GM12872 (cell line): ENCODE results near the gene MDFIC.

ENCODE experiments used
- TF ChIP-seq, protein P1 (sequence below): IDR thresholded peaks from 3 replicates; pipeline ENCODE4 v1.5.1; 2011; ENCODE audit warnings: low read depth, mild to moderate bottlenecking, low read length, moderate library complexity; ENCODE audit not compliant: insufficient read depth

MDFIC gene

DNA sequence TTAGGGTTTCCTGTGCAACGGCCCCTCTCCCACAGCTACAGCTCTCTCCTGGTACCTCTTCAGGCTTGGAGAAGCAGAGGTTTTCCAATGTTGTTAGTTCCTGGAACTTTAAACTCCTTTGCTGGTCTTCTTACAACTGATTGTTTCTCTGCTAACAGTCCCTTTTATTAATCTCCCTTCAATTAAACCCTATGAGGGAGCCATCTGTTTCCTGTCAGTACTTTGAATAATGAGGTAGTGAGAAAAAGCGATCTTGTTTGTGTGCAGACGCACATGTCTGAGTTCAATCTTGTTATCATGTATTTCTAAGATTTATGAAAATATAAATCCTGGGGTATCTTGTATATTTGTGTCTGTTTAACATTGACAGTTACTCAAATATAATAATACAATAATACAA lies 102.4 kb downstream of the MDFIC start:
- TF ChIP-seq, protein P1, sequence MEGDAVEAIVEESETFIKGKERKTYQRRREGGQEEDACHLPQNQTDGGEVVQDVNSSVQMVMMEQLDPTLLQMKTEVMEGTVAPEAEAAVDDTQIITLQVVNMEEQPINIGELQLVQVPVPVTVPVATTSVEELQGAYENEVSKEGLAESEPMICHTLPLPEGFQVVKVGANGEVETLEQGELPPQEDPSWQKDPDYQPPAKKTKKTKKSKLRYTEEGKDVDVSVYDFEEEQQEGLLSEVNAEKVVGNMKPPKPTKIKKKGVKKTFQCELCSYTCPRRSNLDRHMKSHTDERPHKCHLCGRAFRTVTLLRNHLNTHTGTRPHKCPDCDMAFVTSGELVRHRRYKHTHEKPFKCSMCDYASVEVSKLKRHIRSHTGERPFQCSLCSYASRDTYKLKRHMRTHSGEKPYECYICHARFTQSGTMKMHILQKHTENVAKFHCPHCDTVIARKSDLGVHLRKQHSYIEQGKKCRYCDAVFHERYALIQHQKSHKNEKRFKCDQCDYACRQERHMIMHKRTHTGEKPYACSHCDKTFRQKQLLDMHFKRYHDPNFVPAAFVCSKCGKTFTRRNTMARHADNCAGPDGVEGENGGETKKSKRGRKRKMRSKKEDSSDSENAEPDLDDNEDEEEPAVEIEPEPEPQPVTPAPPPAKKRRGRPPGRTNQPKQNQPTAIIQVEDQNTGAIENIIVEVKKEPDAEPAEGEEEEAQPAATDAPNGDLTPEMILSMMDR, result no peak

DNA sequence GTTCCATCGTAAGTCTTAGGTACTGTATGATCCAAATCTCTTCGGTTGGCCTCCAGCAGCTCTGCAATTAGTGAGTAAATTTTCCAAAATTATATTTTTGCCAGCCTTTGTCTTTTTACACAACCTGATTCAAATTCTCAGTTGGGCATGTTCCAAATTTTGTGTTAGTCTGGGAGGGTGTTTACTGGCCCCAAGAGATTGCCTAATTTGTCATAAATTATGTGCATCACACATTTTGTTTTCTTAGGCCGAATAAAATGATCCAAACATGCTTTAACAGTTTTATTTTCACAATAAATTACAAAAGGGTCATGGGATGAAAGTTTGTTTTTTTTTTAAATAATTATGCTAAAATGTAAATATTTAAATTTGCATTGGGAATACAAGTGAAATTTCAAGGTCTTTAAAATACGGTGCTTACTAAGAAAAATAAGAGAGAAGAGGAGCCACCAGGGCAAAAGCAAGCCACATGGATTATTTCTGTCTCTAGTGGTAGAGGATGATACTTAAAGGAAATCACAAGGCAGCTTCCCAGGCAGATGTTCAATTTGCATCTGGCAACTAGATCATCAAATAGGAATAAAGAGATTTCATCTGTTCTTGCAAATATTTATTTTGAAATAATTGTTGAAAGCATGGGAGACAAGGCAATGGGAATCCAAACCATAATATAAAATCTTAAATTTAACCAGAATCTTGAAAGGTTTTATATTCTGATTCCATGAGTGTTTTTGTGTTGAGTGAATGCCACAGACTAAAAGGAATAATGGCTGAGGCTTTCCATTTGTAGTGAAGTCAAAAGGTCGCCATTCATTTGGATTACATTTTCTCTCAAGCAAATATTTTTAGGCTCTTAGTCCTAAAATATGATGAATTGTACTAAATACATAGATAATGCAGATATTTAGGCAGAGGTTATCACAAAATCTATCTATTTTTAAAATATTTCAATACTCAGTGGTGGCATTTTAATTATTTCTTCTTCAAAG lies 111.1 kb downstream of the MDFIC start:
- TF ChIP-seq, protein P1, result no peak

DNA sequence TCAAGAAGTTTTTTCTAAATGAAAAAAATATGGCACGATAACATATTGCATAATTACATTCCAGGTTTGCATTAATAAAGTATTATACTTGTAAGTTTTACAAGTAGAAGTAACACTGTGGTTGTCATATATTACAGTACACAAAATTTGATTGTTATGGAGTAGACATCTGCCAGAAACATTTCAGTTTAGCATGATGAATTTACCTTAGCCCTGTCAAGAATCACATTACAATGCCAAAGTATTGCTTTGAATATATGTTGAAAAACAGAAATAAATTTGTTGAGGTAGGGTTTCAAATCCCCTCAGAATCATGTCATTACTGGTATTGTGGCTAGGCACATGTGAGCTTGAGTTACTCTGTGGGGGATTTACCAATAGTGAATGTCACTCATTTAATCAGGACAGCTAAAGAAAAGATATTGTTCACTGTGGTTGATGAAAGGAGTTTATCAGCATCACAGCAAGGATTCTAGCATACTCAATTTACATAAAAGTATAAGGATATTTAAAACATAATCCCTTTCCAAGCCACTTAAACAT lies 112.1 kb downstream of the MDFIC start:
- TF ChIP-seq, protein P1, result no peak

DNA sequence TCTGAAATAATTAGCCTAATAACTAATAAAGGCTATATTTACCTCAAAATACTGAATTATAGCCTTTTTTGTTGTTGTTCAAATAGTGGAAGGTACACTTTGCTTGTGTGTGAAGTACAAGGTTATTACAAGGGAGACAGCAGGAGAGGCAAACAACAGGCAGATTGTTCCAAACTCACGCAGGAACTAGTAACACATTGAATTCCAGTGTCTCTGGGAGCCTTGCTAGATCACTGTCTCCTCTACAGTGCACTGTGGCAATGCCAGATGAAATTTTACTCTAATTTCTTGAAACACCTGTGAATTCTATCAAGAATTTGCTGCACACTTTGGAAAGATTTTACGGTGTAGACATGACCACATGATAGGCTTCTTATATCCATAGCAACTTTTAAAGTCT lies 112.6 kb downstream of the MDFIC start:
- TF ChIP-seq, protein P1, result no peak

DNA sequence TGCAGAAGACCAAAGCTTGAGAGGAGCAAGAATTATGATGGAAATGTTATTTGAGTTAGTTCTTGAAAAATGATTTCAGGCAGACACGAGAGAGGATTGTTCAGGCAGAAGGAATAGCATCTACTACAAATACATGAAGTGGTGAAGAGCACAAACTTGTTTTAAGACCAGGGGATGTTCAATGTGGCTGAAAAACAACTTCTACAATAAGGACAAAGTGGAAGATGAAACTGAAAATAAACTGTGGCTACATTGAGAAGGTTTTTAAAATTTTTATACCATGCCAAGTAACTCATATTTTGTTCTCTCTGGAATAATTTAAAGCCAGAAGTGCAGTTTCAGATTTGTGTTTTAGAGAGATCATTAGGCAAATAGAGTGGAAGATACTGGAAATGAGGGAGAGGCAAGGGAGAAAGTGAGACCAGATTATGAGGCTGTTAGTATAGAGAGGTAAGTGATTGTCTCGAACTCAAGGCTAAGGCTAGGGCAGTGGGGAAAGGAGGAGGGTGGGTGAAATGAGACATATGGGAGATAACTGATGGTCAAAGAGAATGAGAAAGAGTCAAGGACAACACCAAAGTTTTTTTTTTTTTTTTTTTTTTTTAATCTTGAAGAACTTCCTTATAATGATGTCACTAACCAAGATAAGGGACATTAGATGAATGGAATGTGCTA lies 115.4 kb downstream of the MDFIC start:
- TF ChIP-seq, protein P1, result no peak

DNA sequence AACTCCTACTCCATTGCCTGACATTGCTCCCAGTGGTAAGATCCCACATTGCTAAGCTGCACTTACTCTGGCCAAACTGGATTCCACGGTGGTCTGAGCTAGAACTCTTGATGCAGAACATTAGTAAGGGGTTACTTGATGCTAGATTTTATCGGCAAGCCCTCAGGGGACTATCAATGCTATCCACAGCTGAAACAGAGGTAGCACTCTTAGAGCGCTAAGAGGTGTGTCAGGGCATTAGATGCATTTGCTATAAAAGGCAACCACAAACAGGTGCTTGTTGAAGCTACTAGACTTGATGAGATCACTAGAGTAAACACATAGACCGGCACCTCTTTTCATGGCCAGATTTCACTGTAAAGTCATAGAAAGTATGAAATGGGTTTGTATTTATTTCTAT lies 116.3 kb downstream of the MDFIC start:
- TF ChIP-seq, protein P1, result no peak

DNA sequence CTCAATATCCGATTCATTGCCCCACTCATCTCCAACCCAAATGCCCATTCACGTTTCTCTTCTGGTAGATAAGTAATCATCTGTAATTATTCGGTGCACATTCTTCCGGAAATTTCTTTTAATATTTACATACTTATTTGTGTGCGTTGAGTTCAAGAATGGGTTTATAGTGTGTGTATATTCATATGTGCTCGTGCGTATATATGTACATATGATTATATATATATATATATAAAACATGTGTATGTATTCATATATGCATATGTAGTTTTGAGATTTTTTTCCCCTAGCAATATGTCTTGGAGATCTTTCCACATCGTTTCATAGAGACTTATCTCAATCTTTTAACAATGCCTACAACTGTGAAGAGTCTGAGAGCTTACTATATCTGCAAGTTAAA lies 118.2 kb downstream of the MDFIC start:
- TF ChIP-seq, protein P1, result no peak
